Psoas muscle (tissue), 8 donors: ENCODE results near the gene UBP1. TPM values are rescaled to one million over a fixed set of nuclear protein-coding genes. Genes with fewer than 3 reads are reported as not detected.

Experiments used
- ATAC-seq, 4 donors: fragments of 200-7000 bp; cut with Tn5 transposase; one replicate each; pipeline ENCODE4 v1.9.1; 2020; ENCODE audit warnings: moderate library complexity in 3 of 4, mild to moderate bottlenecking in 2 of 4
- DNase-seq, 2 donors: peaks; one replicate each; pipeline ENCODE4 v3.0.0-alpha.2; 2020
- H3K27ac ChIP-seq: fragments of 200-600 bp; one replicate; pipeline ENCODE4 v1.8.0; 2022
- H3K27me3 ChIP-seq, 3 donors: fragments of 200-600 bp in 1 of 3; one replicate each; pipeline versions ENCODE4 v1.6.1 to v1.8.0; 2013 to 2022; ENCODE audit warnings: low read length in 2 of 3, mild to moderate bottlenecking in 2 of 3, moderate library complexity in 1 of 3; ENCODE audit not compliant: insufficient read depth in 3 of 3
- H3K36me3 ChIP-seq, 2 donors: fragments of 200-600 bp in 1 of 2; one replicate each; pipeline versions ENCODE4 v1.6.1 to v1.8.0; 2013 to 2022; ENCODE audit warnings: low read depth in 1 of 2, mild to moderate bottlenecking in 1 of 2, moderate library complexity in 1 of 2; ENCODE audit not compliant: insufficient read depth in 1 of 2
- H3K4me1 ChIP-seq: fragments of 200-600 bp; one replicate; pipeline ENCODE4 v1.8.0; 2022
- H3K4me3 ChIP-seq: fragments of 200-600 bp; one replicate; pipeline ENCODE4 v1.8.0; 2022; ENCODE audit warnings: mild to moderate bottlenecking
- H3K9me3 ChIP-seq: fragments of 200-600 bp; one replicate; pipeline ENCODE4 v1.8.0; 2022
- CTCF ChIP-seq: fragments of 200-600 bp; IDR thresholded peaks from one replicate; pipeline ENCODE4 v1.8.0; 2022; ENCODE audit warnings: antibody characterized with exemption
- WGBS, 3 donors: extraction: QIAGEN DNeasy Blood & Tissue Kit; methylation state at CpG; one replicate each; pipeline versions ENCODE4 v1.1.6 to v1.1.7; 2013; 5-methylcytosine and 5-hydroxymethylcytosine counted together
- intact Hi-C, 2 donors: fragments of 100-400 bp; cut with DNase I; formaldehyde crosslinking; loops; one replicate each; pipeline versions ENCODE4 v1.11.0 to v1.14.2; 2022
- polyA plus RNA-seq, 3 donors: library from polyadenylated mRNA; stranded (reverse); fragments of 200-250 nt; gene quantifications; one replicate each; pipeline ENCODE4 v1.2.3, GENCODE V29; 2013
- total RNA-seq, 4 donors: library from RNA; stranded (reverse); fragmentation: NEBNext Ultra II Directional in 2 of 4; extraction: Animal tissue kit (Norgen Biotek cat#: 25700) in 2 of 4; gene quantifications; one replicate each; pipeline versions ENCODE4 v1.2.1 to v1.2.4, GENCODE V29; 2021 to 2023
- donor health status: healthy with polysubstance abuse.
- donor health status: DM: no; HTN: no; CAD: no; lungs with moderate emphysema.
- donor health status: Bipolar disorder and iron deficiency.
- donor health status: healthy.
- donor health status: DM: yes; HTN: yes; CAD: no.
- donor health status: DM: no; HTN: no; CAD: no.
- donor health status: DM: no; HTN: no; CAD: no.
- donor health status: DM: yes; HTN: yes; CAD: no.

Gene UBP1
- total and polyA plus RNA-seq, 7 donors, result 12.6 to 44.1 (median 24.8) TPM

GRCh38 chr3:33438284-33438668, 1.9 kb downstream of the UBP1 start:
- Histone ChIP-seq H3K4me1 (peaks cover 46% of the 10 kb centered on the region), H3K36me3 (no peaks in the 10 kb centered on the region), H3K27me3 (no peaks in the 10 kb centered on the region), H3K9me3 (no peaks in the 10 kb centered on the region), H3K27ac (peak overlapping the region; percentile 92), H3K4me3 (peak overlapping the region; percentile 90)
- ATAC-seq (no peak), DNase-seq (no peak)
- no peak for TF ChIP-seq CTCF
- WGBS, 3 donors, result 3 to 11% (median 5%) methylated on average over 4 of the region's 4 CpGs
- intact Hi-C loops, result loop anchor here in 1 of 2 donors (10.0 kb wide), 1 partner anchor 323 kb away; the partner anchor contains the start of gene CRTAP

- no peak for DNase-seq
- H3K36me3 ChIP-seq, result no peaks in the 10 kb centered on the region
- no peaks in the 10 kb centered on the region for H3K9me3 ChIP-seq
- no peaks in the 10 kb centered on the region for H3K27me3 ChIP-seq
- 36 to 50% (median 41%) methylated on average over 3 of the region's 3 CpGs for WGBS, 3 donors
- peak overlapping the region; percentile 90 for H3K4me3 ChIP-seq
- intact Hi-C loops, result loop anchor here in 1 of 2 donors (10.0 kb wide), 1 partner anchor 323 kb away; the partner anchor contains the start of gene CRTAP
- ATAC-seq, result no peak
- peak overlapping the region; percentile 92 for H3K27ac ChIP-seq
- no peak for TF ChIP-seq CTCF
- peaks cover 47% of the 10 kb centered on the region for H3K4me1 ChIP-seq
Observed at GRCh38 chr3:33437556-33438283, 2.5 kb downstream of the UBP1 start.

GRCh38 chr3:33433843-33434242, 6.4 kb downstream of the UBP1 start:
- 52 to 60% (median 54%) methylated on average over 2 of the region's 2 CpGs for WGBS, 3 donors
- H3K27me3 ChIP-seq, result no peaks in the 10 kb centered on the region
- H3K4me1 ChIP-seq, result peaks cover 65% of the 10 kb centered on the region
- no peak overlapping the region for H3K4me3 ChIP-seq
- DNase-seq (no peak), ATAC-seq (no peak)
- no peaks in the 10 kb centered on the region for H3K36me3 ChIP-seq
- H3K27ac ChIP-seq, result no peak overlapping the region
- TF ChIP-seq CTCF, result no peak
- intact Hi-C loops, result loop anchor here in 1 of 2 donors (10.0 kb wide), 1 partner anchor 319 kb away; the partner anchor contains the start of gene CRTAP
- H3K9me3 ChIP-seq, result no peaks in the 10 kb centered on the region

- no peak for DNase-seq
- WGBS, 3 donors, result 77 to 82% (median 79%) methylated on average over 4 of the region's 4 CpGs
- intact Hi-C loops, result loop anchor here in 1 of 2 donors (10.0 kb wide), 1 partner anchor 316 kb away; the partner anchor contains the start of gene CRTAP
- Histone ChIP-seq H3K9me3 (no peaks in the 10 kb centered on the region), H3K27me3 (no peaks in the 10 kb centered on the region), H3K36me3 (no peaks in the 10 kb centered on the region), H3K4me3 (no peak overlapping the region), H3K4me1 (peaks cover 47% of the 10 kb centered on the region), H3K27ac (no peak overlapping the region)
- no peak for TF ChIP-seq CTCF
- no peak for ATAC-seq
Observed at GRCh38 chr3:33430571-33430970, 9.6 kb downstream of the UBP1 start.
